Left ventricle myocardium superior (tissue), 1 donor: Measurements from ENCODE around the gene PGAP6. TPM values are rescaled to one million over a fixed set of nuclear protein-coding genes. Genes with fewer than 3 reads are reported as not detected.
"Not testable (repeated sequence)": the region's sequence is repeated elsewhere in the genome, so short reads cannot be mapped to it uniquely, and the experiment has no call there.

Experiments used
- ATAC-seq: fragments of 200-7000 bp; cut with Tn5 transposase; one replicate; pipeline ENCODE4 v1.9.1; 2020; ENCODE audit warnings: mild to moderate bottlenecking, moderate library complexity
- DNase-seq: peaks from one replicate; pipeline ENCODE4 v3.0.0-alpha.2; 2020
- intact Hi-C: fragments of 100-400 bp; cut with micrococcal nuclease; formaldehyde crosslinking; loops from one replicate; pipeline ENCODE4 v1.11.0; 2022
- total RNA-seq: library from RNA; stranded (reverse); fragmentation: NEBNext Ultra II Directional; extraction: Animal tissue kit (Norgen Biotek cat#: 25700); gene quantifications from one replicate; pipeline ENCODE4 v1.2.1, GENCODE V29; 2021
- donor health status: DM: no; HTN: yes; CAD: no; lungs with severe emphysema.

Gene PGAP6
- total RNA-seq, 1 donor from 2014 or later = 34.2 TPM

- peak; percentile 95 for ATAC-seq
These were observed 11.3 kb downstream of the PGAP6 start, which contains the start of gene MRPL28 for GRCh38 chr16:370443-370842. Gene MRPL28 (minus strand): TSS chr16:370538. CDS start chr16:370218, 320 bp downstream.

GRCh38 chr16:369866-370436, 11.8 kb downstream of the PGAP6 start:
- no peak for DNase-seq
- intact Hi-C loops = no loop called here
- peak; percentile 55 for ATAC-seq

More at GRCh38 chr16:370443-370842, 11.3 kb downstream of the PGAP6 start, which contains the start of gene MRPL28:
- intact Hi-C loops = no loop called here
- DNase-seq = peak; percentile 96

GRCh38 chr16:369275-369865, 12.4 kb downstream of the PGAP6 start:
- ATAC-seq (no peak), DNase-seq (no peak)
- intact Hi-C loops = no loop called here

- ATAC-seq (no peak), DNase-seq (no peak)
- intact Hi-C loops = no loop called here
These were observed 13.2 kb downstream of the PGAP6 start for GRCh38 chr16:368388-369158.

- DNase-seq (no peak), ATAC-seq (no peak)
- intact Hi-C loops = no loop called here
These were observed 14.4 kb downstream of the PGAP6 start for GRCh38 chr16:367333-367903.

GRCh38 chr16:366476-366875, 15.3 kb downstream of the PGAP6 start:
- no peak for ATAC-seq
- intact Hi-C loops = no loop called here
- no peak for DNase-seq

- ATAC-seq (no peak), DNase-seq (no peak)
- intact Hi-C loops = no loop called here
These were observed 16.9 kb downstream of the PGAP6 start for GRCh38 chr16:364595-365491.

- intact Hi-C loops = no loop called here
- DNase-seq = no peak
- no peak for ATAC-seq
These were observed 17.9 kb downstream of the PGAP6 start for GRCh38 chr16:363766-364490.

- no peak for DNase-seq
- ATAC-seq = no peak
- intact Hi-C loops = no loop called here
These were observed 18.5 kb downstream of the PGAP6 start for GRCh38 chr16:363110-363765.

- intact Hi-C loops, ATAC-seq, DNase-seq: not testable (repeated sequence)
These were observed 19.1 kb downstream of the PGAP6 start for GRCh38 chr16:362702-362999.

- intact Hi-C loops = no loop called here
- DNase-seq (peak; percentile 82), ATAC-seq (peak; percentile 83)
These were observed 19.7 kb downstream of the PGAP6 start for GRCh38 chr16:361872-362701.

GRCh38 chr16:361341-361871, 20.4 kb downstream of the PGAP6 start:
- intact Hi-C loops = no loop called here
- DNase-seq (no peak), ATAC-seq (no peak)

- no peak for ATAC-seq
- DNase-seq = no peak
- intact Hi-C loops = no loop called here
These were observed 21.0 kb downstream of the PGAP6 start for GRCh38 chr16:360698-361336.

- ATAC-seq = no peak
- intact Hi-C loops = no loop called here
- no peak for DNase-seq
These were observed 21.7 kb downstream of the PGAP6 start for GRCh38 chr16:359871-360697.

- DNase-seq = no peak
These were observed 22.6 kb downstream of the PGAP6 start for GRCh38 chr16:359067-359763.

More at GRCh38 chr16:359067-359763, 22.6 kb downstream of the PGAP6 start:
- intact Hi-C loops = no loop called here
- no peak for ATAC-seq
